ENCODE results near the gene HTR1D. TPM values are rescaled to one million over a fixed set of nuclear protein-coding genes. Genes with fewer than 3 reads are reported as not detected.
"Not testable (repeated sequence)": the region's sequence is repeated elsewhere in the genome, so short reads cannot be mapped to it uniquely, and the experiment has no call there.

HTR1D gene
- total RNA-seq, 1 experiment from 2014 or later: 3.1 TPM

DNA sequence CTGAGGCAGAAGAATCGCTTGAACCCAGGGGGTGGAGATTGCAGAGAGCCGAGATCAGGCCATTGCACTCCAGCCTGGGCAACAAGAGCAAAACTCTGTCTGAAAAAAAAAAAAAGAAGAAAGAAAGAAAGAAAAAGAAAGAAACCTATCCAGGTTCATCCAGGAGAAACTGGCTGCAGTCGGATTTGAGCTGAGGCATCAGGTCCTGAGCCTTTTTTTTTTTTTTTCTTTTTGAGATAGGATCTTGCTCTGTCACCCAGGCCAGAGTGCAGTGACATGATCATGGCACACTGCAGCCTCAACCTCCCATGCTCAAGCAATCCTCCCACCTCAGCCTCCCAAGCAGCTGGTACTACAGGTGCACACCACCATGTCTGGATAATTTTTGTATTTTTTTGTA is 26.1 kb downstream of the HTR1D start:
- Histone ChIP-seq H3K14ac (ENCODE audit: insufficient read depth, low read length) (no peak overlapping the region), H3T11ph (ENCODE audit: low read length) (no peak overlapping the region), H2BK15ac (ENCODE audit: low read depth, low read length) (no peak overlapping the region), H4K20me1 (ENCODE audit: control insufficient read depth, insufficient read depth, insufficient read length) (no peaks in the 10 kb centered on the region), H3K9ac (ENCODE audit: extremely low read depth, insufficient read length, low read length) (no peak overlapping the region), H2BK5ac (ENCODE audit: insufficient read length, low read length) (no peak overlapping the region), H2AFZ (ENCODE audit: low read length) (no peak overlapping the region), H3K18ac (ENCODE audit: insufficient read length, low read depth, low read length) (no peak overlapping the region), H3K79me2 (ENCODE audit: insufficient read depth, low read length) (no peaks in the 10 kb centered on the region), H3K27ac (ENCODE audit: insufficient read length, low read depth, low read length) (no peak overlapping the region), H3K56ac (ENCODE audit: insufficient read length, low read depth, low read length) (no peak overlapping the region), H3K4me2 (ENCODE audit: insufficient read depth, insufficient read length, low read length) (no peak overlapping the region), H3K79me1 (ENCODE audit: insufficient read depth, low read depth, low read length, poor library complexity, severe bottlenecking) (no peaks in the 10 kb centered on the region), H2BK120ac (ENCODE audit: low read depth, low read length, poor library complexity, severe bottlenecking) (no peak overlapping the region), H2BK20ac (ENCODE audit: low read depth, low read length, poor library complexity, severe bottlenecking) (no peak overlapping the region), H3K4me1 (ENCODE audit: insufficient read depth, low read length) (no peaks in the 10 kb centered on the region), H3K23me2 (ENCODE audit: insufficient read length, low read depth, low read length, poor library complexity, severe bottlenecking) (no peaks in the 10 kb centered on the region), H3K27me3 (ENCODE audit: insufficient read depth, low read length) (no peaks in the 10 kb centered on the region), H3K9me3 (ENCODE audit: control insufficient read depth, low read depth, low read length) (no peaks in the 10 kb centered on the region), H4K5ac (ENCODE audit: insufficient read length, low read depth, low read length) (no peak overlapping the region), H4K8ac (replicated peaks; ENCODE audit: insufficient read length, low read depth, low read length) (no peak overlapping the region), H2AK5ac (ENCODE audit: insufficient read length, low read length) (no peak overlapping the region), H2BK12ac (ENCODE audit: insufficient read length, low read depth, low read length) (no peak overlapping the region), H3K23ac (ENCODE audit: insufficient read length, low read depth, low read length) (no peak overlapping the region), H3K4ac (ENCODE audit: low read depth, low read length) (no peak overlapping the region), H4K91ac (ENCODE audit: insufficient read length, low read depth, low read length) (no peak overlapping the region)
- Mint-ChIP-seq H3K27ac (no peak overlapping the region), H3K9me3 (no peaks in the 10 kb centered on the region), H3K4me3 (no peak overlapping the region), H3K36me3 (ENCODE audit: insufficient read depth in 1 of 3, low read depth in 3 of 3) (peaks cover 0 to 13% (median 10%) of the 10 kb centered on the region in 3 experiments; a peak in 4 of 7 replicates), H3K27me3 (ENCODE audit: low read depth) (peaks cover 2% of the 10 kb centered on the region), H3K4me1 (peaks cover 0 to 3% of the 10 kb centered on the region in 2 experiments; a peak in 1 of 4 replicates)
- no CpG with 5 or more reads among the region's 3 CpGs for WGBS (ENCODE audit: extremely low coverage, insufficient read length, low lambda C conversion rate)
- no peak for DNase-seq
- TF ChIP-seq, protein P1, sequence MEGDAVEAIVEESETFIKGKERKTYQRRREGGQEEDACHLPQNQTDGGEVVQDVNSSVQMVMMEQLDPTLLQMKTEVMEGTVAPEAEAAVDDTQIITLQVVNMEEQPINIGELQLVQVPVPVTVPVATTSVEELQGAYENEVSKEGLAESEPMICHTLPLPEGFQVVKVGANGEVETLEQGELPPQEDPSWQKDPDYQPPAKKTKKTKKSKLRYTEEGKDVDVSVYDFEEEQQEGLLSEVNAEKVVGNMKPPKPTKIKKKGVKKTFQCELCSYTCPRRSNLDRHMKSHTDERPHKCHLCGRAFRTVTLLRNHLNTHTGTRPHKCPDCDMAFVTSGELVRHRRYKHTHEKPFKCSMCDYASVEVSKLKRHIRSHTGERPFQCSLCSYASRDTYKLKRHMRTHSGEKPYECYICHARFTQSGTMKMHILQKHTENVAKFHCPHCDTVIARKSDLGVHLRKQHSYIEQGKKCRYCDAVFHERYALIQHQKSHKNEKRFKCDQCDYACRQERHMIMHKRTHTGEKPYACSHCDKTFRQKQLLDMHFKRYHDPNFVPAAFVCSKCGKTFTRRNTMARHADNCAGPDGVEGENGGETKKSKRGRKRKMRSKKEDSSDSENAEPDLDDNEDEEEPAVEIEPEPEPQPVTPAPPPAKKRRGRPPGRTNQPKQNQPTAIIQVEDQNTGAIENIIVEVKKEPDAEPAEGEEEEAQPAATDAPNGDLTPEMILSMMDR (conservative IDR thresholded peaks at IDR 0.05): no peak

DNA sequence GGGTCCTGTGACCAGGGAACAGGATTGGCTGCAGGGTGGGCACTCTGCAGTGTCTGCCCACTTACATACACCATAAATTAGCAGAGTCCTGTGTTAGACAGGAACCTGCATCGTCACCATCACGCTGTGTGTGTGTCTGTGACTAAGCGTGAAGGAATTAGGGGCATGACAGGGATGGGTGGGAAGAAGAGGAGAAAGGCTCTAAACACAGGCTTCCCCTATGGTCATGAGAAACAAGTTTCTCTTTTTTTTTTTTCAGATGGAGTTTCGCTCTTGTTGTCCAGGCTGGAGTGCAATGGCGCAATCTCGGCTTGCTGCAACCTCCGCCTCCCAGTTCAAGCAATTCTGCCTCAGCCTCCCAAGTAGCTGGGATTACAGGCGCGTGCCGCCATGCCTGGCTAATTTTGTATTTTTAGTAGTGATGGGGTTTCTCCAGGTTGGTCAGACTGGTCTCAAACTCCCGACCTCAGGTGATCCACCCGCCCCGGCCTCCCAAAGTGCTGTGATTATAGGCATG is 28.3 kb downstream of the HTR1D start:
- DNase-seq: not testable (repeated sequence)

More for the DNA sequence above, 28.3 kb downstream of the HTR1D start:
- not testable (repeated sequence) for H3K9me3 ChIP-seq (ENCODE audit: control insufficient read depth, low read depth, low read length); H3K4me1 ChIP-seq (ENCODE audit: insufficient read depth, low read length); H2BK12ac ChIP-seq (ENCODE audit: insufficient read length, low read depth, low read length); H3T11ph ChIP-seq (ENCODE audit: low read length); H3K18ac ChIP-seq (ENCODE audit: insufficient read length, low read depth, low read length); H3K23ac ChIP-seq (ENCODE audit: insufficient read length, low read depth, low read length); H3K4me1 Mint-ChIP-seq; H3K4me3 Mint-ChIP-seq; H3K4me2 ChIP-seq (ENCODE audit: insufficient read depth, insufficient read length, low read length); H4K8ac ChIP-seq (replicated peaks; ENCODE audit: insufficient read length, low read depth, low read length); H3K4ac ChIP-seq (ENCODE audit: low read depth, low read length); H2BK120ac ChIP-seq (ENCODE audit: low read depth, low read length, poor library complexity, severe bottlenecking); H4K91ac ChIP-seq (ENCODE audit: insufficient read length, low read depth, low read length); H3K79me1 ChIP-seq (ENCODE audit: insufficient read depth, low read depth, low read length, poor library complexity, severe bottlenecking); H3K56ac ChIP-seq (ENCODE audit: insufficient read length, low read depth, low read length); H3K9ac ChIP-seq (ENCODE audit: extremely low read depth, insufficient read length, low read length); H3K23me2 ChIP-seq (ENCODE audit: insufficient read length, low read depth, low read length, poor library complexity, severe bottlenecking); H4K20me1 ChIP-seq (ENCODE audit: control insufficient read depth, insufficient read depth, insufficient read length); H4K5ac ChIP-seq (ENCODE audit: insufficient read length, low read depth, low read length); H3K27ac ChIP-seq (ENCODE audit: insufficient read length, low read depth, low read length); H2AK5ac ChIP-seq (ENCODE audit: insufficient read length, low read length); H3K27me3 Mint-ChIP-seq (ENCODE audit: low read depth); H2BK15ac ChIP-seq (ENCODE audit: low read depth, low read length); H2BK20ac ChIP-seq (ENCODE audit: low read depth, low read length, poor library complexity, severe bottlenecking); H2BK5ac ChIP-seq (ENCODE audit: insufficient read length, low read length); H3K27me3 ChIP-seq (ENCODE audit: insufficient read depth, low read length); H3K79me2 ChIP-seq (ENCODE audit: insufficient read depth, low read length); H3K14ac ChIP-seq (ENCODE audit: insufficient read depth, low read length); H2AFZ ChIP-seq (ENCODE audit: low read length); H3K9me3 Mint-ChIP-seq
- Mint-ChIP-seq H3K36me3 (ENCODE audit: insufficient read depth in 1 of 3, low read depth in 3 of 3) (peaks cover 0 to 12% (median 10%) of the 10 kb centered on the region in 3 experiments; a peak in 4 of 7 replicates), H3K27ac (0 out of 7 replicates have a peak overlapping the region, but pooled peaks of 2 of the 3 experiments have one; percentile 31 to 58)
- no CpG with 5 or more reads among the region's 13 CpGs for WGBS (ENCODE audit: extremely low coverage, insufficient read length, low lambda C conversion rate)

Measured in H9 (cell line).